Activated CD8-positive, alpha-beta T cell treated with anti-CD3 and anti-CD28 coated beads for 36 hours (primary cell): ENCODE data around the gene WDR45. TPM values are rescaled to one million over a fixed set of nuclear protein-coding genes. Genes with fewer than 3 reads are reported as not detected.

Experiments used
- ATAC-seq: fragments of 200-7000 bp; cut with Tn5 transposase; one replicate; pipeline ENCODE4 v1.10.0; 2021; ENCODE audit warnings: mild to moderate bottlenecking, moderate library complexity
- CTCF ChIA-PET: fragments of 350-600 bp; sonication (Branson Sonifier 250); formaldehyde crosslinking; loops from one replicate; lab custom pipeline; 2021; ENCODE audit warnings: antibody characterized with exemption; lab: Charles Lee
- POLR2A ChIA-PET: fragments of 350-600 bp; sonication (Branson Sonifier 250); formaldehyde crosslinking; loops from one replicate; lab custom pipeline; 2021; ENCODE audit warnings: antibody characterized with exemption; lab: Charles Lee
- DNase-seq: peaks from one replicate; pipeline ENCODE4 v3.0.0-alpha.2; 2020
- H3K27ac Mint-ChIP-seq: one replicate; pipeline ENCODE4 v1.8.0; 2021; ENCODE audit warnings: mild to moderate bottlenecking, mixed read lengths
- H3K27me3 Mint-ChIP-seq: one replicate; pipeline ENCODE4 v1.8.0; 2021; ENCODE audit warnings: mixed read lengths
- H3K36me3 Mint-ChIP-seq: one replicate; pipeline ENCODE4 v1.8.0; 2021; ENCODE audit warnings: low read depth, mixed read lengths
- H3K4me1 Mint-ChIP-seq: one replicate; pipeline ENCODE4 v1.8.0; 2021; ENCODE audit warnings: low read depth, mixed read lengths
- H3K4me3 Mint-ChIP-seq: one replicate; pipeline ENCODE4 v1.8.0; 2021; ENCODE audit warnings: mild to moderate bottlenecking, moderate library complexity, mixed read lengths
- H3K9me3 Mint-ChIP-seq: one replicate; pipeline ENCODE4 v1.8.0; 2021; ENCODE audit warnings: mixed read lengths
- CTCF ChIP-seq: fragments of 200-600 bp; IDR thresholded peaks from one replicate; pipeline ENCODE4 v1.8.0; 2022; ENCODE audit warnings: antibody characterized with exemption, mild to moderate bottlenecking
- intact Hi-C: fragments of 100-400 bp; cut with micrococcal nuclease; formaldehyde crosslinking; loops from one replicate; pipeline ENCODE4 v1.10.0; 2022
- total RNA-seq, 2 experiments: library from RNA; stranded (reverse); gene quantifications; one replicate each; pipeline ENCODE4 v1.2.3, GENCODE V29; 2021

Gene WDR45
- total RNA-seq, 2 experiments from 2014 or later: 16.9 to 19.6 TPM

- H3K27ac Mint-ChIP-seq: peak overlapping the region; percentile 91
- ATAC-seq (no peak), DNase-seq (no peak)
- H3K9me3 Mint-ChIP-seq: no peaks in the 10 kb centered on the region
- no peaks in the 10 kb centered on the region for H3K36me3 Mint-ChIP-seq
- ChIA-PET POLR2A (interaction anchor here (1.1 kb wide), 1 partner anchor 21 kb away, joined by 4 read pairs; no protein-coding TSS in a partner anchor), CTCF (no interaction called here)
- no peak for TF ChIP-seq CTCF
- H3K27me3 Mint-ChIP-seq: no peaks in the 10 kb centered on the region
- H3K4me3 Mint-ChIP-seq: peak overlapping the region; percentile 88
- peaks cover 2% of the 10 kb centered on the region for H3K4me1 Mint-ChIP-seq
- intact Hi-C loops: no loop called here
These were observed 21.9 kb upstream of the WDR45 start for GRCh38 chrX:49101629-49101984.

GRCh38 chrX:49100704-49101628, 21.3 kb upstream of the WDR45 start:
- intact Hi-C loops: no loop called here
- Mint-ChIP-seq H3K36me3 (no peaks in the 10 kb centered on the region), H3K27ac (peak overlapping the region; percentile 91), H3K27me3 (no peaks in the 10 kb centered on the region), H3K4me3 (peak overlapping the region; percentile 88), H3K4me1 (peaks cover 2% of the 10 kb centered on the region), H3K9me3 (no peaks in the 10 kb centered on the region)
- ChIA-PET POLR2A (interaction anchor here (1.1 kb wide), 1 partner anchor 22 kb away, joined by 4 read pairs; no protein-coding TSS in a partner anchor), CTCF (no interaction called here)
- no peak for TF ChIP-seq CTCF
- ATAC-seq (peak; percentile 98), DNase-seq (peak; percentile 90)

GRCh38 chrX:49096419-49096818, 16.7 kb upstream of the WDR45 start:
- Mint-ChIP-seq H3K27ac (no peak overlapping the region), H3K27me3 (no peaks in the 10 kb centered on the region), H3K36me3 (no peaks in the 10 kb centered on the region), H3K9me3 (no peaks in the 10 kb centered on the region), H3K4me3 (no peak overlapping the region), H3K4me1 (no peaks in the 10 kb centered on the region)
- CTCF ChIA-PET: no interaction called here
- intact Hi-C loops: no loop called here
- TF ChIP-seq CTCF: no peak
- POLR2A ChIA-PET: no interaction called here
- DNase-seq (no peak), ATAC-seq (no peak)

GRCh38 chrX:49089553-49089952, 9.9 kb upstream of the WDR45 start:
- DNase-seq: no peak

More at GRCh38 chrX:49089553-49089952, 9.9 kb upstream of the WDR45 start:
- Mint-ChIP-seq H3K36me3 (no peaks in the 10 kb centered on the region), H3K9me3 (no peaks in the 10 kb centered on the region), H3K4me3 (no peak overlapping the region), H3K27me3 (no peaks in the 10 kb centered on the region), H3K4me1 (no peaks in the 10 kb centered on the region), H3K27ac (no peak overlapping the region)
- intact Hi-C loops: no loop called here
- POLR2A ChIA-PET: no interaction called here
- CTCF ChIA-PET: no interaction called here
- TF ChIP-seq CTCF: no peak
- ATAC-seq: no peak
